GM18868 (cell line): ENCODE data around the gene ASTN2.
A peak's percentile ranks its signal among the peaks of the same experiment; 100 is the strongest.
"Not testable (repeated sequence)": the region's sequence is repeated elsewhere in the genome, so short reads cannot be mapped to it uniquely, and the experiment has no call there.

Experiments
- ATAC-seq: cut with Tn5 transposase; IDR thresholded peaks from one replicate; pipeline ENCODE4 v1.9.1; 2021; ENCODE audit warnings: mild to moderate bottlenecking, moderate library complexity; ENCODE audit not compliant: unreplicated experiment

Gene ASTN2

GRCh38 chr9:116891424-116891823 lies 523.4 kb downstream of the ASTN2 start:
- no peak for ATAC-seq

- ATAC-seq = not testable (repeated sequence)
Observed at GRCh38 chr9:116888476-116888875, 526.4 kb downstream of the ASTN2 start.

GRCh38 chr9:116888066-116888465 lies 526.8 kb downstream of the ASTN2 start:
- ATAC-seq = no peak

GRCh38 chr9:116883676-116884075 lies 531.2 kb downstream of the ASTN2 start:
- no peak for ATAC-seq

GRCh38 chr9:116877072-116877471 lies 537.8 kb downstream of the ASTN2 start:
- ATAC-seq = no peak

- ATAC-seq = no peak
Observed at GRCh38 chr9:116875576-116875975, 539.3 kb downstream of the ASTN2 start.

GRCh38 chr9:116873937-116874914 lies 540.6 kb downstream of the ASTN2 start:
- ATAC-seq = no peak

GRCh38 chr9:116873491-116873890 lies 541.4 kb downstream of the ASTN2 start:
- ATAC-seq = no peak

- ATAC-seq = no peak
Observed at GRCh38 chr9:116870566-116870965, 544.3 kb downstream of the ASTN2 start.

GRCh38 chr9:116868201-116868600 lies 546.7 kb downstream of the ASTN2 start:
- no peak for ATAC-seq

- no peak for ATAC-seq
Observed at GRCh38 chr9:116861321-116861720, 553.5 kb downstream of the ASTN2 start.

GRCh38 chr9:116860509-116861120 lies 554.2 kb downstream of the ASTN2 start:
- ATAC-seq = peak; percentile 75

GRCh38 chr9:116859763-116860162 lies 555.1 kb downstream of the ASTN2 start:
- ATAC-seq = no peak

- no peak for ATAC-seq
Observed at GRCh38 chr9:116857321-116857720, 557.5 kb downstream of the ASTN2 start.

GRCh38 chr9:116855881-116856662 lies 558.8 kb downstream of the ASTN2 start:
- peak; percentile 49 for ATAC-seq

- ATAC-seq = no peak
Observed at GRCh38 chr9:116849721-116850120, 565.1 kb downstream of the ASTN2 start.

GRCh38 chr9:116844621-116845020 lies 570.2 kb downstream of the ASTN2 start:
- ATAC-seq = no peak

- no peak for ATAC-seq
Observed at GRCh38 chr9:116843863-116844620, 570.8 kb downstream of the ASTN2 start.

GRCh38 chr9:116842658-116843057 lies 572.2 kb downstream of the ASTN2 start:
- ATAC-seq = no peak

GRCh38 chr9:116838468-116838867 lies 576.4 kb downstream of the ASTN2 start:
- not testable (repeated sequence) for ATAC-seq
